Raji (cell line): ENCODE results near the gene DNAH6.

Experiments used
- POLR2A ChIP-seq: IDR thresholded peaks from 2 replicates; pipeline ENCODE4 v1.6.1; 2011; ENCODE audit warnings: low read depth, low read length, control low read depth; ENCODE audit not compliant: insufficient read depth

The DNAH6 gene

GRCh38 chr2:84816426-84817026 lies 300.2 kb downstream of the DNAH6 start:
- no peak for TF ChIP-seq POLR2A

GRCh38 chr2:84817239-84817655 lies 300.9 kb downstream of the DNAH6 start:
- TF ChIP-seq POLR2A = no peak

GRCh38 chr2:84821806-84822205 lies 305.5 kb downstream of the DNAH6 start:
- no peak for TF ChIP-seq POLR2A

DNA sequence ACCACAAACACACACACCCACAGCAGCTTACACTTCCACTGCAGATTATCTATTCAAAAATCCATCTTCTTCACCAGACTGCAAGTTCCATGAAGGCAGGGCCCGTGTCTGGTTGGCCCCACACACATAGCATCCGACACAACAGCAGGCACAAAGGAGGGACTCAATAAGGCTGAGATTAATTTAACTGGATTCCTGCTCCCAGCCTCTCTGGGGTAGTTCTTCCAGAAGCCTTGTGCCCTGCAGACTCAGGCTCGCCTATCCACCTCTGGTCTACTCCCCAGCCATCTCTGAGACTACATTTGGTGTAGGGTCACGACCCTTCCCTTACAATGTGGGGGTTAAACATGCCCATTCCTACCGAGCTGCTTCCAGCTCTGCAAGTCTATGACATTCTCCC lies 306.9 kb downstream of the DNAH6 start:
- TF ChIP-seq POLR2A = no peak

GRCh38 chr2:84823788-84824187 lies 307.5 kb downstream of the DNAH6 start:
- TF ChIP-seq POLR2A = no peak

DNA sequence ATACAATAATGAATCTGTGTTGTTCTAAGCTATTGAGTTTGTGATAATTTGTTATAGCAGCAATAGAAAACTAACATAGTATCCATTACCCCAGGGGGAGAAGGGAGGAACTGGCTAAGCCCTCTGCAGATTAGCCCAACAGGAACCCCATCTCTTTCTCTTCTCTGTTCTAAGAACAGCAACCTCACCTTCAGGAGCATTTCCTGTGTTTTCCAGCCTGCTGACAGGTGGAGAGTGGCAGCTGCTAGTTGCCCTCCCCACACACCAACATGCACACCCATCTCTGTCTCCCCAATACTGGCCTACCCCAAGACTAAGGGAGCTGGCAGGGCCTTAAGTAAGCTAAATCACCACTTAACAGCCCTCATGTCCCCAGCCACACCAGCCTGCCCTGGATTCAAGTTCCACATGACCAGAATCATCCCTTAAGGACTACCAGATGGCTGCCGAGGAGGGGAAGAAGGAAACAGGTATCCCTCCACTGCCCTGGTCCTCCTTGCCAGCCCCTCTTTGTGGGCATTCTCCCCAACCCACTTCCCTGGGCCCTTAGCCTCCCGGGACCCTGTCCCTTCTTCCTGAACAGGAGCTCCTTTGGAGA lies 311.8 kb downstream of the DNAH6 start:
- no peak for TF ChIP-seq POLR2A

DNA sequence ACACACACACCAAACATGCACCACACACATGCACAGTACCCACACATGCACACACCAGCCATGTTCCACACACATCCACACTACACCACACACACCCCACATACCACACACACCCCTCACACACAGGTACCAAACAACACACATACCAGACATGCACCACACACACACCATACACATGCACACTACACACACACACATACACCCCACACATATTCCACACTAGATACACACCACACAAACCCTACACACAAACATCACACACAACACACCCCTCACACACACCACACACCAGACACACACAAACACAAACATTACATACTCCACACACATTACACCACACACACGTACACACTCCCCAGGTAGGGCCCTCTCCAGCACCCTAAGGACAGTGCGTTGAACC lies 313.4 kb downstream of the DNAH6 start:
- TF ChIP-seq POLR2A = no peak

DNA sequence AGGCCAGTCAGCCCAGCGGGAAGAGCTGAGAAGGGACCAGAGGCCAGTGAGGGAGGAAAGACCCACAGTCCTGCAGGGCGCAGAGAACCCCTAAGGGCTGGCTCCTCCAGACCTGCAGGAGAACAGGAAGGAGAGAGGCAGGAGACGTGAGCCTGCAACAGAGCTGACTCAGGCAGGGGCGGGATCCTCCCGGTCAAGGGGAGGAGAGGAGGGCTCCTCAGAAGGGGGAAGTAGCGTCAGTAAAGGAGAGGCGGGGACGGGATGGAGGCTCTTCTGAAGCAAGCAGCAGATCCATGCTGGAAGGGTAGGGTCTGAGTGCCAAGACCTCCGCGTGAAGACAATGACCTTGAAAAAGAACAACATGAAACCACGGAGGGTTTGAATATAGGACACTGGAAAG lies 313.8 kb downstream of the DNAH6 start:
- no peak for TF ChIP-seq POLR2A

GRCh38 chr2:84830758-84831500 lies 314.6 kb downstream of the DNAH6 start:
- TF ChIP-seq POLR2A = no peak

GRCh38 chr2:84832772-84833461 lies 316.6 kb downstream of the DNAH6 start:
- TF ChIP-seq POLR2A = no peak

- TF ChIP-seq POLR2A = no peak
Observed at GRCh38 chr2:84833481-84834150, 317.3 kb downstream of the DNAH6 start.

DNA sequence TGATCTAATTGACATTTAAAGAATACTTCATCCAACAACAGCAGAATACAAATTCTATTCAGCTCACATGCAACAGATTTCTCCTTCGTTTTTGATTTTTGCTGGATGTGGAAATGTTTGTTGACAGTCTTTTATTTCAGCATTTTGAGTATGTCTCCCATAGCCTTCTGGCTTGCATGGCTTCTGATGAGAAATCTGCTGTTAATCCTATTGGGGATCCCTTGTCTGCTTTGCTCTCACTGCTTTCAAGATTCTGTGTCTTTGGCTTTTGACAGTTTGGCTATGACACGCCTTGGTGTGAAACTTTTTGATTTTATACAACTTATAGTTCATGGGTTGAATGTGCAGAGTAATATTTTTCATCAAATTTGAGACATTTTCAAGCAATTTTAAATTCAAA lies 319.9 kb downstream of the DNAH6 start:
- no peak for TF ChIP-seq POLR2A

- no peak for TF ChIP-seq POLR2A
Observed at GRCh38 chr2:84838434-84839145, 322.3 kb downstream of the DNAH6 start.

- no peak for TF ChIP-seq POLR2A
Observed at GRCh38 chr2:84839851-84840250, 323.6 kb downstream of the DNAH6 start.

- TF ChIP-seq POLR2A = no peak
Observed at GRCh38 chr2:84840306-84840705, 324.0 kb downstream of the DNAH6 start.
